ENCODE measurements around the gene MYL6B.

- TF ChIP-seq GATA3 (IDR thresholded peaks at IDR 0.05; ENCODE audit: low read depth, low read length) (no peak), GATA2 (IDR thresholded peaks at IDR 0.05; ENCODE audit: low read depth, low read length) (no peak)
Measured at GRCh38 chr12:56110571-56110970, 41.8 kb upstream of the MYL6B start.
